DMS 273 treated with DMSO at 0.1 percent for 48 hours (cell line): Measurements from ENCODE around the gene ADAM29.
"Not testable (repeated sequence)": the region's sequence is repeated elsewhere in the genome, so short reads cannot be mapped to it uniquely, and the experiment has no call there.

Experiments used
- DNase-seq: peaks from one replicate; lab custom pipeline; 2025; lab: John Stamatoyannopoulos, UW

Gene ADAM29

DNA sequence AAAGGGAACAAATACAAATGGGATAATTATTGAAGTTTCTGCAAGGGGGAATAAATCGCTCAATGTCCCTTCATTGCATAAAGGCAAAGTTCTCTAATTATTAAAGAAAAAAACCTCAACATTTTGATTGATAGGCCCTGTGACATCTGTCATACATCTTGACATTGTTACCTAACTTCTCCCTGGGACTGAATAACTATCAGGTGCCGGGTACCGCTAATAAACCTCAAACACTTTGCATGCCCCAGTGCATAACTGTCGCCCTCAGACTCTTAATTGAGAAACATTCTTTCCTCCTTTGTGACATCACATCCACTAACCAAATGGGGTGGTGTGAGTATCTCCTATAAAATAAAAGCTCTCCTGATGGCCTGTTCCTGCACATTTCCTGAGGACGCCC lies at the start of gene ADAM29:
Gene ADAM29, plus strand, starts transcription at position 301 of the 400 bp plus-strand sequence. CDS start 57,168 bp downstream, outside the sequence.
- no peak for DNase-seq

DNA sequence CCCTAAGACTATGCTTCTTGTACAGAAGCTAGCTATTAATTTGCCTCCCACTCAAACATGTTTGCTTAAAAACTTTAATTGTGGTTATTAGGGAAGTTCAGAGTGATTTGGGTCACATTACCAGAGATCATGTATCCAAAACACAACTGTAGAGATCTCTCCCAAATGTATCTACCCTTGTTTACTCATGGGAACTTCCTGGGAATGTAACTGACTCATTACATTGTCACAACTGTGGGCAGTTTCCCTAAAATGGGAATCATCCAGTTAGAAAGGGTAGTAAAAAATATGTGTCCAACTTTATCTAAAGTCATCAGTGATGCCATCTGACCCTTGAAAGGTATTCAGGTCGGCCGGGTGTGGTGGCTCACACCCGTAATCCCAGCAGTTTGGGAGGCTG lies 48.8 kb upstream of the ADAM29 start:
- DNase-seq = no peak

DNA sequence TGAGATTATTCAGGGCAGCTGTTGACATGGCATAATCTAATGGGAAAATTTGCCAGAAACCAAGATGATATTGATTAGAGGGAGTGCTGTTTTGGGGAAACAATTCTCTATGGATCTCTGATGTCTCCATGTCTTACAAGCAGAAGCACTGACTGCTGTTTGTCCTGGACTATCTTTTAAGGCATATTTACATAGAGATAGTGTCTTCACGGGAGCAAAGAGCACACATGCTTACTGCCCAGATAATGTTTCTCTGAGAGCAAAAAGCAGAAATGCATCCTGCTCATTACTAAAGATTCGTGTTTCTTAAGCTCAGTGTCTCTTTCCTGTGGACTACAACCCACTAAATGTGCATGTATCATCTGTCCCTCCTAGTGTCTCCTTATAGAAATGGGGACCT lies 47.8 kb upstream of the ADAM29 start:
- no peak for DNase-seq

DNA sequence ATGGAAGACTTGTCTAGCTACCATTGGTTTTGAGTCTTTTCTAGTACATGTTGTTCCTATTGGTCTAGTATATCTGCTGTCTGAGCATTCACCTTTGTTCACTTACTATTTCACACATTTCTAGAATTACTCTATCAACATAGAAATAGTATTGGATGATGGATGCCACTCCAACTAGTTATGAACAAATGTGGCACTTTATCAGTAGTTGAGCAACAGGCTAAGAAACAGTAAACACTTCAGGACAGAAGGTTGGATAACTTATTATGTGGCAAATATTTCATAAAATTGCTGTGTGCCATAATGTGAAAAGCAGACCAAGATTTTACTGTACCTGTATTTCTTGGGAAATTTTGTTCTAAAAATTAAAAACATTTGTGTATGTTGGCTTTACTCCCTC lies 46.8 kb upstream of the ADAM29 start:
- no peak for DNase-seq

DNA sequence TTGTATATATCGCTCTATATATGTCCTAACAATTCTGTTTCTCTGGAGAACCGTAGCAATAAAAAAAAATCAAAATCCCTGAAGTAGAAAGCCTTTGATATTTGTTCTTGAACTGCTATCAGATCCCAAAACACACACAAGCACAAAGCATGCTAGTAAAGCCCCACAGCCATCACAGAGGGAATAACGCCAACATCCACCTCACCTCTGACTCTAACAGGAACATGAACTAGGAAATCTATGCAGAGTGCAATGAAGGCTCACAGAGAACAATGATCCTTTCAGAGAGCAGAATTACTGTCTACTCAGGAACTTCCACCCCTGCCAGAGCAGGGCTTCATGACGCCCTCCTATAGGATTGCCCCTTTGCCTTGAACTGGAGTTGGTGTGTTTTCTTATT lies 45.0 kb upstream of the ADAM29 start:
- not testable (repeated sequence) for DNase-seq

DNA sequence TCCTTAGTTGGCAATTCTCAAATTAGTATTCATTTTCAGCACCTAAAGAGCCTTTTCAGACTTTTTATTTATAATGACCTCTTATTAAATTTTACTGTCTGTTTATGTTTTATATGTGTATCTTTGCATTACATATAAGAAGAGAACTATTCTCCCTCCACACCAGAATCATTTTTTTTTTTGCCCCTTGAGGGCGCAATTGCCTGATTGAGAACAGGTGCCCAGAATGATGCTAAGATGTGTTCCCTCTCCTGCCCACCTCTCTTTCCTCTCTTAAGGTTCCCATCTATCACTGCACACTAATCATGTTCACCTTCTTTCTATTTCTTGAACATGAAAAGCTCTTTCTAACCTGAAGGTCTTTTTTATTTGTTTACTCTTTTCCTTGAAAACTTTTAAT lies 44.2 kb upstream of the ADAM29 start:
- DNase-seq = no peak

DNA sequence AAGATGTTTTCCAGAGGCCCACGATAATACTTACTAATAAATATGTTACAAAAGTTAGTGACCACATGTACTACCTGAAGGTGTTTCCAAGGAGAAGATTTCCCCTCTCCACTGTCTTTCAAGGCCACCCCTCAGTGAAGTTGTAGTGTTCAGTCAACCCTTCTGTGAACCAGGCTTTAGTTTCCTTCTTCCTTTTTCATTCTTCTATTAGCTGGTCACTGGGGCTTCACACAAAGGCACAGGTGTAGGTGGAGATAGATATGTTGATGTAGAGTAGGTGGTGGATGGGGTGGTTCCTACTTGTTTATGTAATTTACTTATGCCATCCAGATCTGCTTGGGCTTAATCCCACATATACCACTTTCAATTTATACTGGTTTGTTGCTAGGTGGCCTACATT lies 43.3 kb upstream of the ADAM29 start:
- DNase-seq = no peak

DNA sequence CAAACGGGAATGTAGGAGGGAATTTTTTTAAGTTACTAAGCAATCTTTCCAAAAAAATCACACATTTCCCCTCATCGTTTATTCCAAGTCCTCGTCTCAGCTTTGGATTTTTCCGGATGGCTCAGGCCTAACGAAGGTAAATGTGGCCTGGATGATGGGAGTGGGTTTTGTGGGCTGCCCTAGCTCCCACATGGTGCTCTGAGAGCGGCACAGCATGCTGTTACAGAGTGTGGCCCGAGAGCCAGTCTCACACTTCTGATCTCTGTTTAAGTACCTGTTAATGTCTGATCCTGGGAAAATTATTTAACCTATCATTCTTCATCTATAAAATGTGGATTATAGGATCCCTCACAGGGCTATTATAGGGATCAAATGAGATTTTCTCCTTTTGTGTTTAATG lies 38.2 kb upstream of the ADAM29 start:
- no peak for DNase-seq

DNA sequence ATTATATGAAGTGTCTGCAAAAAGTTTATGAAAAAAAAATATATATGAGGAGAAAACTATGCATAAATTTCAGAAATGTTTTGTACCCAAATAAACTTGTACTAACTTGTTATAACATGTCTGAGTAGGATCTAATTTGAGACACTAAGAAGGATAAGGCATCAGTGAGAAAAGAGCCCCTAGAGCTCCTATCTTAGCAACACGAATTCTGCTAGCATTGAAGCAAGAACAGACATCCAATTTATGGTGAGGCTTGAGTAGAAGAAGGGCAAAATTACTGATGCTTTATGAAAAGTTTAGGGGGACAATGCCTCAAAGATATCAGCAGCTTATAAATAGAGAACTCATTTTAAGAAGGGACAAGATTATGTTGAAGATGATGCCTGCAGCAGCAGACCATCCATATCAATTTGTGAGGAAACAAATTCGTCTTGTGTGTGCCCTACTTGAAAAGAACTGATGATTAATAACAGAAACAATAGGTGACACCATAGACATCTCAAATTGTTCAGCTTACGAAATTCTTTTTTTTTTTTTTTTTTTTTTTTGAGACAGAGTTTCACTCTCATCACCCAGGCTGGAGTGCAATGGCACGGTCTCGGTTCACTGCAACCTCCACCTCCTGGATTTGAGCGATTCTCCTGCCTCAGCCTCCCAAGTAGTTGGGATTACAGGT lies 35.7 kb upstream of the ADAM29 start:
- no peak for DNase-seq

DNA sequence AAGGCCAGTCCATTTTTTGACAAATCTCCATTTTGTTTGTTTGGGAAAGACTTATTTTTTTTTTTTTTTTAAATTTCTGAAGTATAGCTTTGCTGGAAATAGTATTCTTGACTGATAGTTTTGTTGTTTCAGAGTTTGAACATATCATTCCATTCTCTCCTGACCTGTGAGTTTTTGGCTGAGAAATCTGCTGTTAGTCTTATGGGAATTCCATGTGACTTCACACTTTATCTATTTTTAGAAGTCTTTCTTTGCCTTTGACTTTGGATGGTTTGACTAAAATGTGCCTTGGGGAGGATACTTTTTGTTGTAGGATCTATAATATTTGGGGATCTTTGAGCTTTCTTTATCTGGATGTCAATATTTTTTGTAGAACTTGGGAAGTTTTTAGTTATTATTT lies 10.7 kb upstream of the ADAM29 start:
- DNase-seq = no peak

DNA sequence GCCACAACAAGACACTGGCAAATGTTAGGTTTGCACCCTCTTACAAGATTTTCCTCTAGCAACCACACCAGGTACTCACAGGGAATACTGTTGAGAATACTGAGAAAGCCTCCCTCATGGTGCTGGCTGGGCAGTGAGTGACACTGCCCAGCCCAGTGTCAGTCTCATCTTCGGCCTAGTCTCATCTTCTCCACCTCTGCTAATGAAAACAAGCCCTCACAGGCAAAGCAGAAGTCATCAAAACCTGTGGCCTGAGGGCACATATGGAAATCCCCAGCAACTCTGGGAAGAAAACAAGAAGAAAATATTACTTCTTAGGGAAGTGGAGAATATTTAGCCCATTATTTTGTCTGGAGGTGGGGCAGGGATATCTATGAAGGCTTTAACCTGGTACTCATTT lies 7.9 kb upstream of the ADAM29 start:
- DNase-seq = no peak

DNA sequence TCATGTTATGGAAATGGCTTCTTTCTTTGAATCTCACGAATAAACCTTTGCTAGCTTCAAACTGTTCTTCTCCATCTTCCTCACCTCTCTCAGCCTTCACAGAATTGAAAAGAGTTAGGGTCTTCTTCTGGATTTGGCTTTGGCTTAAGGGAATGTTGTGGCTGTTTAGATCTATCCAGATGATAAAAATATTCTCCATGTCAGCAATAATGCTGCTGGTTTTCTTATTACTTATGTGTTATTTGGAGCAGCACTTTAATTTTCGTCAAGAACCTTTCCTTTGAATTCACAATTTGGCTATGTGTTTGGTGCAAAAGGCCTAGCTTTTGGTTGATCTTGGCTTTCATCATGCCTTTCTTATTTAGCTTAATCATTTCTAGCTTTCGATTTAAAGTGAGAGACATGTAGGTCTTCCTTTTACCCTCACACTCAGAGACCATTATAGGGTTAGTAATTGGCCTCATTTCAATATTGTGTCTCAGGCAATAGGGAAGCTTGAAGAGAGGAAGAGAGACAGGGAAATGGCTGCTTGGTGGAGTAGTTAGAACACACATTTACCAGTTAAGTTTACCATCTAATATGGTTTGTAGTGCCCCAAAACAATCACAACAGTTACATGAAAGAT lies 5.1 kb upstream of the ADAM29 start:
- no peak for DNase-seq

DNA sequence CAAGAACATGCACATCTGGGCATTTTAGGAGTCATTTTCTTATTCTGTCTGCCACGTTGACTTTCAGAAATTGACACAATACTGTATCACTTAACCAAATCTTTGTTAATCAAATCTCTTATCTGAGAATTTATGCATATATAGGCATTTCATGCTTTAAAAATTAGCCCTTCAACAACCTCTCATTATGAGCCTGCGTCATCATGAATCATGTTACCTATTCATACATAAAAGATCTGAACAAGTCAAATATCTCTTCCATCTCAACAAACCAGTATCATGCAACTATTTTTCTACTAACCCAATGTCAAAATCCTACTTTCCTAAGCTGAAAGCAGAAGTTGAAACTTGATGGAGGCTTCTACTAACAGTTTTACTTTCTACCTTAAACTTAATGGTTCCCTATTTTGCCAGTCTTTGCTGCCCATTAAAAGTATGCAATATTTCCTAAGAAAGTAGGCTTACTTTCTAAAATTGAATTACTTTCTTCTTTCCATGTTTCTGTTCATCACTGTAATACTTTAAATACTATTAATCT lies 1.8 kb downstream of the ADAM29 start:
- DNase-seq = no peak

DNA sequence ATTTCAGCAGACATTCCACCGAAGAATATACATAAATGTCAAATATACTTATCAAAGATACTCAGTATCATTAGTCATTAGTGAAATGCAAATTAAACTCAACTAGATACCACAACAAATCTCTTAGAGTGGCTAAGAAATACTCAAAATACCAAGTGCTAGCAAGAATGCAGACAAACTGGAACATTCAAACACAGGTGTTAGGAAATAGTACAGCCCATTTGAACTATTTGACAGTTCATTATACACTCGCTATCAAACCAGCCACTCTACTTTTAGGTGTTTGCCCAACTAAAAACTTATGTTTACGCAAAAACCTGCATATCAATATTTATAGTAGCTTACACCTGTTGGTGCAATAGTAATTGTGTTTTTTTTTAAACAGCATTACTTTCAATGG lies 8.8 kb downstream of the ADAM29 start:
- DNase-seq = no peak

DNA sequence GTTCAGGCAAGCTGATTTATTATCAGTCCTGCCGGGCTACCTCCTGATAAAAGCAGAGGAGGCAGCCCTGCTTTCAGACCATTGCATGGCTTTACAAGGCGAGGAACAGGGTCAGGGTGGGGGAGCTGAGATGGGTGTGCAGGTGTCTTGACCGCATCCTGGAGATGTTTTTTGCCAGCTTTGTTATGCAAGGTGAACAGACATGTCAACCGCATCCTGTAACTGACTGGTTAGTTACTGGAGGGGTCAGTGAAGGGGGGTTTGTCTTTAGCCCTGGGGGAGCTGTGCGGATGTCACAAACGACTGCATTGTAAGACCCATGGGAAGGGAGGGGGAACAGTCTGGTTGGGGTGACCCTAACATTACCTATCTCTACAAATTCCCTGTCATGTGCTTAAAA lies 10.0 kb downstream of the ADAM29 start:
- DNase-seq = no peak

DNA sequence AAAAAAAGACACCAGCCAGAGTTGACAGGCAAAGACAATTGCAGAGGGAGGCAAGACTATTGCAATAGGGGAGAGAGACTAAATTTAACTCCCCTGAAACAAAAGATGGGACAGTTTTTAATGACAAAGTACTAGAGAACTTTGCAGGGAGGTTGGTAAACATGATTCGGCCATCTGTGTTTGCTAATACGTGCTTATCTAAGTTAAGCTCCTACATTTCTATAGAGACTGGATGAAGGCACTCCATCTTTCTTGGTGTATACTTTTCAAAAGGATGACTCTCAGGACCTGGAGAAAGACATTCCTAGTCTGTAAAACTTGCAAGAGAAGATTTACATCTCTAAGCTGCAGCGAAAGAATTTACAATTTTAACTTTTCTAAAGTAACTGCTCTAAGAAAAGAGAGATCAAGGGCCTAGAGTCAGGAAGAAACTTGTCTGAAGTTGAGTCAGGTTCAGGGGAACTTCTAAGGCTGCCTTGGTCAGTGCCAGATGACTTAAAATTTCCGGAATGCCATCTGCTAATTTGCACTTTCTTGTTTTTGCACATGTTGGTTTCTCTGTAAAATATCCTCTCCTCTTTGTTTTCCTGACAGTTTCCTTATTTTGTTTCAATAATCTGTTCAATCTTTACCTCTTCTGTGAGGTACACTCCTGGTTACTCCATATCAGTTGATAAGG lies 10.6 kb downstream of the ADAM29 start:
- DNase-seq = no peak

DNA sequence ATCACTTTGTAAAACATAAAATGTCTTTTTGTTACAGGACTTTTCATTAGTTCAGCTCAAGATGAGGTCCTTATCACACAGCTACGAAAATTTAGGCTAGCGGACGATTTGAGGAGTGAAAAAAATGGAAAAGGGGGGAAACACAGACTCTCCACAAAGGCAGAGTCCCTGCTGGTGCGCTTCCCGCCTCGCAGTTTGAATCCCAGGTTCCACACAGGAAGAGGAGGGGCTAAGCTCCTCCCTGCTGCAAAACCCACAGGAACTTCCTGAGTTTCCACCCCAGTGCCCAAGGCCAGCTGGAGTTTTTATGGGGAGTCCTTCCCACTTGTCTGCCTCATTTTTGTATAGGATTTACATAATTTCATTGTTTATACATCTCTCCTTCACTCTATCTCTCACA lies 11.2 kb downstream of the ADAM29 start:
- DNase-seq = no peak

DNA sequence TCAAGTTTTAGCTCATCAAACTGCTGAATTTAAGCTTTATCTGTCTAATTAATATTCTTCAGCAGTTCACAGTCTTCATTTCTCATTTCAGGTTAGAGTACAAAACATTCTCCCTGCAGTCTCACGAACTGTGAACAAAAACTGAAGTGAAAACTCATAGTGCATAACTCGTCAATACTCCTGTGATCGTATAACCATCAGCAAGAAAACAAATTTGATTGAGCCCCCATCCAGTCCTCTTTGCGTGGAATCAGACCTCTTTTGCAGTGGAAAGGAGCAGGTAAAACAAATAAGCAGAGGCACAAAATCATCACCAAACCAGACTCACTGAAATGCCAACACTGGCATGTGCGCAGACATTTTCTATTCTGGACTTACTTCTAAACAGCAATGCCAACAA lies 12.7 kb downstream of the ADAM29 start:
- DNase-seq = no peak

DNA sequence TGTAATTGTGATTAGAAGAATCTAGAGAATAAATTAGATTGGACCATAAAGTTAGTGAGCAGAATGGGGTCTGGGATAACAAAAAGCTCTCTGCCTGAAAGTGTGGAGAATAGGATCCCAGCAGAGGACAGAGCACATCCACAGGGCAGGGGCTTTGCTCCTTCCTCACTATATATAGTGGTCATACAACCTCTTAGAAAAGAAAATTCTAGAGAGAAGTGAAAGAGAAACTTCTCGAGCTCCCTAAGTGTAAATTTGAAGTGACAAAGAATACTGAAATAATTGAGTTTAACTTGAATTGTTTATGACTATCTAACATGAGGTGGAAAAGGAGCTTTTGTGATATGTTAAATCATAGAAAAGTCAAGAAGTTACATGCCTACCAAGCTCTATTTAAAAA lies 14.9 kb downstream of the ADAM29 start:
- DNase-seq = no peak

DNA sequence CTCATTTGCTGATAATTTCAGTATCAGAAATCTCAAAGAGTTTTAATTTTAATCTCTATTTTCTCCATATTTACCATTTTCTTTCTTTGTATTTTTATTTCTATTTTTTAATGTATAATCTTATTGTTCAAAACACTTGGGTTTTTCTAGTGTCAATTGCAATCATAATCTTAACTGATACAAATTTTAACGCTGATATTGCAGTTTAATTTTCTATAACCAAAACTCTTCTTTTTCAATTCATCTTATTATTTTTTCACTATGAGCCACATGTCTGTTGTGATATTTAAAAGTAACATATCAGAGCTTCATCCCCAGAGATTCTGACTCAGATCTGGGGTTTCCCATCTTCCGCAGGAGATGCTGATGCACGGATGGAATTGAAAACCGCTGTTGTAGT lies 16.2 kb downstream of the ADAM29 start:
- DNase-seq = no peak

DNA sequence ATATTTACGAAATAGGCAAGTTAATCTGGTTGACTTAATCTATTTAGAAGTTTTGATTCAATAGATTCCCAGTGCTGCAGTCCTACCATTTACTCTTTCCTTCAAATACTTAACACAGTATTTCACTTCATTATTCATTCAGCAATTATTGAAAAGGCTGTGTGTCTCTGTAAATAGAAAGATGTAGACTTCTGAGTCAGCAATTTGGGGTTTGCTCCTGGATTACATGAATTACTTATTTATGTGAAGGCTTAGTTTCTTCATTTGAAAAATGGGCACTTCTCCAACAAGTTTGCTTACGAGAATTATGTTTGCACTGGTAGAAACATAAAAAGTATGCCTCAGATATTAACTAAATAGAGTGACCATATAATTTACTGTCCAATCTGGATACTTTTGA lies 17.4 kb downstream of the ADAM29 start:
- no peak for DNase-seq

DNA sequence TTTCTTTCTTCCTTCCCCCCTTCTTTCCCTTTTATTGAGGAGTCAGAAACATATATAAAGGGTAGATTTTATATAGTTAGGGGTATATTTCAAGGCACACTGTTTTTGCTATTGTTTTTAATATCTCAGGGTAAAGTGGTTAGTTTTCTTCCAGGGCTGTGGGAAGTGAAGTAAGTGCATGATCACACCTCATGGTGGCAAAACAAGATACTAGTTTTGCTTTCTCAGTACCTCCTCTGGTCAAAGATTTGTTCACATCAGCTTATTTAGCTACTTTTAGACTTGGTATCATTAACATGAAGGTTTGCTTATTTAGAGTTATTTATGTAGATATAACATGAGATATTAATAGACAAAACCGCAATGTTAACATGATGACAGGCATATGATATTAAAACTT lies 21.8 kb downstream of the ADAM29 start:
- no peak for DNase-seq

DNA sequence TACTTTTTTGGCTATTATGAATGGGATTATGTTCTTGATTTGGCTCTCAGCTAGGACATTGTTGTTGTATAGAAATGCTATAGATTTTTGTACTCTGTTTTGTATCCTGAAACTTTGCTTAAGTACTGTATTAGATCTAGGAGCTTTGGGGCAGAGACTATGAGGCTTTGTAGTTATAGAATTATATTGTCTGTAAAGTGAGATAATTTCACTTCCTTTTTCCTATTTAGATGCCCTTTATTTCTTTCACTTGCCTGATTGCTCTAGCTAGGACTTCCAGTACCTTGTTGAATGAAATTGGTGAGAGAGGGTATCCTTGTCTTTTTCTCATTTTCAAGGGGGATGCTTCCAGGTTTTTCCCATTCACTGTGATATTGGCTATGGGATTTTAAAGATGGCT lies 28.1 kb downstream of the ADAM29 start:
- no peak for DNase-seq
